Subcutaneous adipose tissue (tissue), 4 donors: Measurements from ENCODE around the gene LAMC3. TPM values are rescaled to one million over a fixed set of nuclear protein-coding genes. Genes with fewer than 3 reads are reported as not detected.

Experiments
- CTCF ChIP-seq: fragments of 450-650 bp; IDR thresholded peaks from one replicate; pipeline ENCODE4 v1.5.1; 2016; ENCODE audit warnings: low read depth, mild to moderate bottlenecking, control low read depth, antibody characterized with exemption, moderate library complexity
- total RNA-seq, 4 donors: library from RNA; depleted of rRNA; stranded (reverse); fragments of >200 nt; gene quantifications; one replicate each; pipeline ENCODE4 v1.1.0, GENCODE V29; 2016

The LAMC3 gene
- total RNA-seq, 4 donors from 2014 or later: 1.3 to 2.9 (median 1.9) TPM

GRCh38 chr9:131111854-131112311, 102.9 kb downstream of the LAMC3 start:
- TF ChIP-seq CTCF: no peak

GRCh38 chr9:131112374-131113154, 103.6 kb downstream of the LAMC3 start:
- TF ChIP-seq CTCF: no peak

- no peak for TF ChIP-seq CTCF
Measured at GRCh38 chr9:131113655-131114054, 104.7 kb downstream of the LAMC3 start.

- no peak for TF ChIP-seq CTCF
Measured at GRCh38 chr9:131114084-131114535, 105.1 kb downstream of the LAMC3 start.

GRCh38 chr9:131116281-131117120, 107.5 kb downstream of the LAMC3 start:
- TF ChIP-seq CTCF: no peak

GRCh38 chr9:131117121-131117761, 108.3 kb downstream of the LAMC3 start:
- no peak for TF ChIP-seq CTCF

- no peak for TF ChIP-seq CTCF
Measured at GRCh38 chr9:131117762-131118145, 108.8 kb downstream of the LAMC3 start.
